MM.1S (cell line): ENCODE measurements around the gene ASF1A.
A peak's percentile ranks its signal among the peaks of the same experiment; 100 is the strongest.

ENCODE experiments used
- DNase-seq: peaks from one replicate; pipeline ENCODE4 v3.0.0-alpha.2; 2015
- H2AFZ ChIP-seq: fragments of 300-600 bp; sonication (generic); 2 replicates; pipeline ENCODE4 v1.6.0; 2016; ENCODE audit warnings: antibody characterized with exemption, low read length
- H3F3A ChIP-seq: fragments of 300-600 bp; sonication (generic); 2 replicates; pipeline ENCODE4 v1.6.1; 2016; ENCODE audit warnings: mild to moderate bottlenecking, antibody characterized with exemption, low read length, moderate library complexity, mixed read lengths; ENCODE audit not compliant: insufficient read depth
- H3K27ac ChIP-seq: fragments of 300-600 bp; sonication (generic); 2 replicates; pipeline ENCODE4 v1.5.1; 2016; ENCODE audit warnings: mild to moderate bottlenecking, low read length
- H3K27me3 ChIP-seq: fragments of 300-600 bp; sonication (generic); replicated peaks from 2 replicates; pipeline ENCODE4 v1.6.0; 2016; ENCODE audit warnings: low read length; ENCODE audit not compliant: insufficient read depth
- H3K36me3 ChIP-seq: fragments of 300-600 bp; sonication (generic); replicated peaks from 2 replicates; pipeline ENCODE4 v1.6.1; 2016; ENCODE audit warnings: mild to moderate bottlenecking, low read length, mixed read lengths; ENCODE audit not compliant: insufficient read depth
- H3K4me1 ChIP-seq: fragments of 300-600 bp; sonication (generic); 2 replicates; pipeline ENCODE4 v1.6.1; 2016; ENCODE audit warnings: low read length, mixed read lengths
- H3K4me2 ChIP-seq: fragments of 300-600 bp; sonication (generic); 2 replicates; pipeline ENCODE4 v1.6.0; 2016; ENCODE audit warnings: low read depth, low read length
- H3K4me3 ChIP-seq: fragments of 300-600 bp; sonication (generic); 2 replicates; pipeline ENCODE4 v1.5.1; 2016; ENCODE audit warnings: low read length, mixed read lengths
- H3K79me2 ChIP-seq: fragments of 300-600 bp; sonication (generic); 2 replicates; pipeline ENCODE4 v1.6.1; 2016; ENCODE audit warnings: mixed run types, low read length, mixed read lengths
- H3K9ac ChIP-seq: fragments of 300-600 bp; sonication (generic); 2 replicates; pipeline ENCODE4 v1.6.1; 2016; ENCODE audit warnings: low read length, mixed read lengths
- H3K9me2 ChIP-seq: fragments of 300-600 bp; sonication (generic); replicated peaks from 2 replicates; pipeline ENCODE4 v1.6.1; 2016; ENCODE audit warnings: mild to moderate bottlenecking, low read length, mixed read lengths; ENCODE audit not compliant: insufficient read depth
- H3K9me3 ChIP-seq: fragments of 300-600 bp; sonication (generic); replicated peaks from 2 replicates; pipeline ENCODE4 v1.6.1; 2016; ENCODE audit warnings: mild to moderate bottlenecking, low read length, mixed read lengths; ENCODE audit not compliant: insufficient read depth
- H4K20me1 ChIP-seq: fragments of 300-600 bp; sonication (generic); 2 replicates; pipeline ENCODE4 v1.6.1; 2016; ENCODE audit warnings: mild to moderate bottlenecking, low read length, moderate library complexity, mixed read lengths; ENCODE audit not compliant: insufficient read depth
- CTCF ChIP-seq: fragments of 300-600 bp; sonication (generic); IDR thresholded peaks from 2 replicates; pipeline ENCODE4 v1.5.1; 2016; ENCODE audit warnings: antibody characterized with exemption, low read length, mixed read lengths
- EZH2 ChIP-seq: fragments of 300-600 bp; sonication (generic); optimal IDR thresholded peaks from 2 replicates; pipeline ENCODE3; 2017; ENCODE audit warnings: low read depth, mild to moderate bottlenecking, antibody characterized with exemption, low read length, mixed read lengths
- EZH2phosphoT487 ChIP-seq: fragments of 300-600 bp; sonication (generic); IDR thresholded peaks from 2 replicates; pipeline ENCODE4 v1.6.1; 2018; ENCODE audit warnings: antibody characterized with exemption, low read length

ASF1A gene

GRCh38 chr6:118934461-118935330 lies 40.7 kb downstream of the ASF1A start, which contains the start of gene MCM9:
Gene MCM9 (minus strand): TSS chr6:118935159. CDS start chr6:118931723, 3,436 bp downstream.
- H3K79me2 ChIP-seq: peaks cover 15% of the 10 kb centered on the region; the same call in 1 of the 2 replicates
- peaks cover 11% of the 10 kb centered on the region for H3F3A ChIP-seq
- no peaks in the 10 kb centered on the region for H4K20me1 ChIP-seq
- H3K27ac ChIP-seq: peak within 1 kb of the TSS; percentile 86
- H3K4me1 ChIP-seq: peaks cover 3% of the 10 kb centered on the region; the same call in 1 of the 2 replicates
- H3K4me3 ChIP-seq: peak within 1 kb of the TSS; percentile 93
- H3K9ac ChIP-seq: peak within 1 kb of the TSS; percentile 94
- no peaks in the 10 kb centered on the region for H3K9me3 ChIP-seq
- peak within 1 kb of the TSS; percentile 66 for H3K4me2 ChIP-seq
- peak; percentile 96 for DNase-seq
- TF ChIP-seq CTCF (no peak), EZH2phosphoT487 (no peak), EZH2 (no peak)
- H3K9me2 ChIP-seq: no peaks in the 10 kb centered on the region
- no peaks in the 10 kb centered on the region for H3K27me3 ChIP-seq
- peak within 1 kb of the TSS; percentile 100 for H2AFZ ChIP-seq
- no peaks in the 10 kb centered on the region; the same call in 1 of the 2 replicates for H3K36me3 ChIP-seq

GRCh38 chr6:118935331-118935668 lies 41.3 kb downstream of the ASF1A start:
- H2AFZ ChIP-seq: peak overlapping the region; percentile 89
- H3F3A ChIP-seq: peaks cover 11% of the 10 kb centered on the region
- no peaks in the 10 kb centered on the region for H4K20me1 ChIP-seq
- TF ChIP-seq EZH2phosphoT487 (no peak), CTCF (no peak), EZH2 (no peak)
- H3K79me2 ChIP-seq: peaks cover 15% of the 10 kb centered on the region; the same call in 1 of the 2 replicates
- peaks cover 3% of the 10 kb centered on the region; the same call in 1 of the 2 replicates for H3K4me1 ChIP-seq
- H3K9ac ChIP-seq: peak overlapping the region; percentile 64; the same call in 1 of the 2 replicates
- no peak for DNase-seq
- no peaks in the 10 kb centered on the region; the same call in 1 of the 2 replicates for H3K36me3 ChIP-seq
- no peaks in the 10 kb centered on the region for H3K27me3 ChIP-seq
- no peaks in the 10 kb centered on the region for H3K9me2 ChIP-seq
- peak overlapping the region; percentile 70 for H3K4me3 ChIP-seq
- H3K4me2 ChIP-seq: peak overlapping the region; percentile 55
- H3K27ac ChIP-seq: peak overlapping the region; percentile 66; the same call in 1 of the 2 replicates
- H3K9me3 ChIP-seq: no peaks in the 10 kb centered on the region

GRCh38 chr6:118935978-118936703 lies 42.2 kb downstream of the ASF1A start:
- no peak for DNase-seq
- Histone ChIP-seq H3F3A (peaks cover 11% of the 10 kb centered on the region), H3K79me2 (peaks cover 15% of the 10 kb centered on the region; the same call in 1 of the 2 replicates), H3K4me3 (peak overlapping the region; percentile 70), H3K9me3 (no peaks in the 10 kb centered on the region), H4K20me1 (no peaks in the 10 kb centered on the region), H2AFZ (peak overlapping the region; percentile 89; the same call in 1 of the 2 replicates), H3K27ac (peak overlapping the region; percentile 66; the same call in 1 of the 2 replicates), H3K9ac (no peak overlapping the region; the same call in 1 of the 2 replicates), H3K36me3 (no peaks in the 10 kb centered on the region), H3K4me2 (peak overlapping the region; percentile 55; the same call in 1 of the 2 replicates), H3K4me1 (peaks cover 3% of the 10 kb centered on the region; the same call in 1 of the 2 replicates), H3K27me3 (no peaks in the 10 kb centered on the region), H3K9me2 (no peaks in the 10 kb centered on the region)
- TF ChIP-seq EZH2phosphoT487: no peak
- TF ChIP-seq CTCF: no peak
- no peak for TF ChIP-seq EZH2
